IMR-90 (cell line): ENCODE results near the gene NOS1AP. TPM values are rescaled to one million over a fixed set of nuclear protein-coding genes. Genes with fewer than 3 reads are reported as not detected.

ENCODE experiments used
- ATAC-seq: fragments of 200-7000 bp; cut with Tn5 transposase; 2 replicates; pipeline ENCODE4 v1.9.1; 2020; ENCODE audit warnings: low read depth, mild to moderate bottlenecking, moderate library complexity
- BruUV-seq: library from RNA; stranded (reverse); fragments of 400-500 nt; replicated peaks from 2 replicates; lab custom pipeline; 2021; lab: Mats Ljungman, UMichigan
- CTCF ChIA-PET: fragments of 300-600 bp; formaldehyde crosslinking; extraction: SDS; loops from one replicate; lab custom pipeline; 2021; ENCODE audit warnings: antibody characterized with exemption; lab: Yijun Ruan, JAX
- POLR2A ChIA-PET: fragments of 300-600 bp; sonication (Branson Sonifier 250); formaldehyde crosslinking; loops from one replicate; lab custom pipeline; 2022; ENCODE audit warnings: antibody characterized with exemption; ENCODE audit not compliant: unreplicated experiment; lab: Charles Lee
- DNase-seq: peaks from one replicate; pipeline ENCODE4 v3.0.0; 2013
- H2AFZ ChIP-seq: replicated peaks from 2 replicates; pipeline ENCODE3; 2013; ENCODE audit warnings: low read length, mild to moderate bottlenecking; ENCODE audit not compliant: poor library complexity
- H2AK5ac ChIP-seq: 2 replicates; pipeline ENCODE4 v1.6.1; 2013; ENCODE audit warnings: low read depth, low read length, inconsistent platforms
- H2AK9ac ChIP-seq: replicated peaks from 2 replicates; pipeline ENCODE3; 2013; ENCODE audit warnings: mild to moderate bottlenecking, low read depth, low read length, moderate library complexity; ENCODE audit not compliant: poor library complexity
- H2BK120ac ChIP-seq: 2 replicates; pipeline ENCODE4 v1.6.1; 2013; ENCODE audit warnings: low read depth, low read length, inconsistent platforms
- H2BK15ac ChIP-seq: 3 replicates; pipeline ENCODE4 v1.6.1; 2013; ENCODE audit warnings: low read depth, low read length, inconsistent platforms
- H2BK20ac ChIP-seq: 2 replicates; pipeline ENCODE4 v1.6.1; 2013; ENCODE audit warnings: low read depth, mild to moderate bottlenecking, inconsistent platforms, low read length, moderate library complexity
- H2BK5ac ChIP-seq: 2 replicates; pipeline ENCODE4 v1.6.1; 2013; ENCODE audit warnings: mild to moderate bottlenecking, low read depth, low read length, inconsistent platforms; ENCODE audit not compliant: poor library complexity, severe bottlenecking
- H3K14ac ChIP-seq: replicated peaks from 2 replicates; pipeline ENCODE4 v1.6.1; 2013; ENCODE audit warnings: low read depth, low read length, inconsistent platforms
- H3K18ac ChIP-seq: 2 replicates; pipeline ENCODE4 v1.6.1; 2013; ENCODE audit warnings: low read depth, low read length, control low read depth
- H3K23ac ChIP-seq: 2 replicates; pipeline ENCODE4 v1.6.1; 2013; ENCODE audit warnings: low read depth, low read length, inconsistent platforms
- H3K27ac ChIP-seq: 2 replicates; pipeline ENCODE4 v1.5.1; 2013; ENCODE audit warnings: mild to moderate bottlenecking, control low read depth, low read length; ENCODE audit not compliant: insufficient read depth
- H3K27me3 ChIP-seq: 2 replicates; pipeline ENCODE4 v1.6.1; 2013; ENCODE audit warnings: low read length; ENCODE audit not compliant: control insufficient read depth, insufficient read depth
- H3K36me3 ChIP-seq: 2 replicates; pipeline ENCODE4 v1.6.1; 2013; ENCODE audit warnings: low read length, mixed read lengths; ENCODE audit not compliant: control insufficient read depth, insufficient read depth
- H3K4ac ChIP-seq: 2 replicates; pipeline ENCODE4 v1.6.1; 2013; ENCODE audit warnings: low read depth, low read length, inconsistent platforms
- H3K4me1 ChIP-seq: 2 replicates; pipeline ENCODE4 v1.6.1; 2013; ENCODE audit warnings: low read length, mixed read lengths; ENCODE audit not compliant: control insufficient read depth, insufficient read depth
- H3K4me2 ChIP-seq: 2 replicates; pipeline ENCODE4 v1.6.1; 2013; ENCODE audit warnings: low read depth, mild to moderate bottlenecking, control low read depth, low read length, moderate library complexity
- H3K4me3 ChIP-seq: 2 replicates; pipeline ENCODE4 v1.5.1; 2013; ENCODE audit warnings: low read depth, mild to moderate bottlenecking, control low read depth, low read length, moderate library complexity; ENCODE audit not compliant: insufficient read depth
- H3K56ac ChIP-seq: 2 replicates; pipeline ENCODE4 v1.6.1; 2013; ENCODE audit warnings: low read length, inconsistent platforms; ENCODE audit not compliant: insufficient read depth; ENCODE audit errors: extremely low read depth
- H3K79me1 ChIP-seq, 2 experiments: 2 replicates each; pipeline ENCODE4 v1.6.1; 2013; ENCODE audit warnings: low read length in 2 of 2, inconsistent platforms in 1 of 2, low read depth in 1 of 2
- H3K9ac ChIP-seq: 2 replicates; pipeline ENCODE4 v1.6.1; 2013; ENCODE audit warnings: low read depth, low read length, control low read depth
- H3K9me1 ChIP-seq: 2 replicates; pipeline ENCODE4 v1.6.1; 2013; ENCODE audit warnings: low read length, inconsistent platforms; ENCODE audit not compliant: insufficient read depth
- H3K9me3 ChIP-seq: 2 replicates; pipeline ENCODE4 v1.6.1; 2013; ENCODE audit warnings: low read length; ENCODE audit not compliant: control insufficient read depth, insufficient read depth
- H4K20me1 ChIP-seq: 2 replicates; pipeline ENCODE4 v1.6.1; 2013; ENCODE audit warnings: low read length, inconsistent platforms; ENCODE audit not compliant: insufficient read depth
- H4K5ac ChIP-seq: 2 replicates; pipeline ENCODE4 v1.6.1; 2013; ENCODE audit warnings: mild to moderate bottlenecking, low read depth, low read length, control low read depth
- H4K8ac ChIP-seq, 2 experiments: 2 replicates each; pipeline ENCODE4 v1.6.1; 2013; ENCODE audit warnings: low read depth in 2 of 2, low read length in 2 of 2, control low read depth in 1 of 2, inconsistent platforms in 1 of 2
- H4K91ac ChIP-seq: 2 replicates; pipeline ENCODE4 v1.6.1; 2013; ENCODE audit warnings: low read depth, low read length, inconsistent platforms; ENCODE audit not compliant: insufficient read depth
- RAD21 ChIP-seq: IDR thresholded peaks from 2 replicates; pipeline ENCODE4 v1.6.1; 2012; ENCODE audit warnings: low read length, improper control_type of control experiment
- WGBS, 2 experiments: methylation state at CpG; one replicate each; pipeline versions ENCODE4 v1.1.5 to v1.1.7; 2013; ENCODE audit warnings: missing lambda C conversion rate in 2 of 2; ENCODE audit not compliant: insufficient read length in 1 of 2; ENCODE audit errors: extremely low coverage in 2 of 2; 5-methylcytosine and 5-hydroxymethylcytosine counted together
- dilution Hi-C: fragments of 300-500 bp; cut with HindIII; formaldehyde crosslinking; loops from one replicate; pipeline ENCODE4 v1.14.3; 2018; ENCODE audit warnings: low sequenced_read_pairs; ENCODE audit not compliant: unreplicated experiment
- in situ Hi-C: fragments of 300-500 bp; cut with MboI; formaldehyde crosslinking; loops from 3 replicates; pipeline ENCODE4 v1.14.3; 2019; ENCODE audit warnings: low sequenced_read_pairs, inconsistent platforms, mixed read lengths
- intact Hi-C: fragments of 100-400 bp; cut with micrococcal nuclease; formaldehyde crosslinking; loops from 2 replicates; pipeline ENCODE4 v1.10.0; 2022
- polyA plus RNA-seq, 3 experiments: library from polyadenylated mRNA; depleted of rRNA; stranded (reverse); fragments of >200 nt; gene quantifications; 2 replicates each; pipeline ENCODE4 v1.2.3, GENCODE V29; 2012; ENCODE audit warnings: low replicate concordance in 1 of 3
- total RNA-seq: library from RNA; depleted of rRNA; stranded (reverse); fragments of >200 nt; gene quantifications from 2 replicates; pipeline ENCODE4 v1.2.3, GENCODE V29; 2012

NOS1AP gene
- total and polyA plus RNA-seq, 2 of the 4 experiments (the other 2 are of a cell fraction): 0.18 to 0.19 TPM

DNA sequence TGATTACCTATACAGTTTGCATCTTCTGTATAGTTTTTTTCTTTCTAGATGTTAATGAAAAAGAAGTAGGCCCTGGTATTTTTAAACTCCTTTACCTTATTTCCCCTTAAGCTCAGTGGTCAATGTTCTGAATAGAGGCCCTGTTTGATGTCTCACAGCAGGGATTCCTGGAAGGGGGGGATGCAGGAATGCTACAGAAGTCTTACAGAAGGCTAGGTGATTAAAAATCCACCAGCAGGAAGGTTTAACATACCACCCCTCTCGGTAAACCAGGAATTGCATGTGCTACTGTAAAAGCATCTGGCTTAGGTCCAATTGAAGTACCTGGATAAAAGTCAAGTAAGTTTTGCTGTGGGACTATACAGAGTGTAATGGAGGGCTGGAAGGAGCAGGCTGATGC, 78.3 kb downstream of the NOS1AP start:
- Histone ChIP-seq H3K9ac (no peak overlapping the region), H4K20me1 (no peaks in the 10 kb centered on the region), H4K8ac (no peak overlapping the region), H3K79me1 (no peaks in the 10 kb centered on the region), H3K27me3 (peaks cover 2% of the 10 kb centered on the region; the same call in 1 of the 2 replicates), H2AK5ac (no peak overlapping the region), H3K23ac (no peak overlapping the region), H2BK15ac (no peak overlapping the region), H3K56ac (no peak overlapping the region), H3K27ac (no peak overlapping the region), H3K4ac (no peak overlapping the region), H4K91ac (no peak overlapping the region), H3K9me3 (no peaks in the 10 kb centered on the region), H2AFZ (no peak overlapping the region), H3K4me3 (no peak overlapping the region), H2AK9ac (no peak overlapping the region), H3K4me2 (no peak overlapping the region), H3K4me1 (no peaks in the 10 kb centered on the region), H3K18ac (no peak overlapping the region), H2BK5ac (no peak overlapping the region), H2BK20ac (no peak overlapping the region), H3K9me1 (no peaks in the 10 kb centered on the region; the same call in 1 of the 2 replicates), H3K14ac (no peak overlapping the region), H3K36me3 (no peaks in the 10 kb centered on the region), H4K5ac (no peak overlapping the region), H2BK120ac (no peak overlapping the region)
- BruUV-seq: no TSS peak
- DNase-seq (no peak), ATAC-seq (no peak)
- WGBS, 2 experiments: no CpG with 5 or more reads among the region's 1 CpG
- intact Hi-C loops (no loop called here), dilution Hi-C loops (no loop called here), in situ Hi-C loops (no loop called here)
- ChIA-PET POLR2A (no interaction called here), CTCF (no interaction called here)
- TF ChIP-seq RAD21: no peak
